Calu3 (cell line): ENCODE results near the gene STAB2. TPM values are rescaled to one million over a fixed set of nuclear protein-coding genes. Genes with fewer than 3 reads are reported as not detected.

Experiments
- BruUV-seq: library from RNA; stranded (reverse); fragments of 400-500 nt; replicated peaks from 2 replicates; lab custom pipeline; 2021; lab: Mats Ljungman, UMichigan
- CTCF ChIA-PET: fragments of 300-600 bp; sonication (Branson Sonifier 250); formaldehyde crosslinking; loops from one replicate; lab custom pipeline; 2022; ENCODE audit warnings: antibody characterized with exemption; lab: Charles Lee
- DNase-seq: peaks from one replicate; pipeline ENCODE4 v3.0.0; 2022
- H3K27ac Mint-ChIP-seq: one replicate; pipeline ENCODE4 v1.8.0; 2022; ENCODE audit warnings: mixed read lengths; ENCODE audit not compliant: unreplicated experiment
- H3K27me3 Mint-ChIP-seq: one replicate; pipeline ENCODE4 v1.8.0; 2022; ENCODE audit warnings: mixed read lengths; ENCODE audit not compliant: unreplicated experiment
- H3K36me3 Mint-ChIP-seq: one replicate; pipeline ENCODE4 v1.8.0; 2022; ENCODE audit warnings: mild to moderate bottlenecking, moderate library complexity, mixed read lengths; ENCODE audit not compliant: insufficient read depth, unreplicated experiment
- H3K4me1 Mint-ChIP-seq: one replicate; pipeline ENCODE4 v1.8.0; 2022; ENCODE audit warnings: mild to moderate bottlenecking, low read depth, mixed read lengths; ENCODE audit not compliant: unreplicated experiment
- H3K4me3 Mint-ChIP-seq: one replicate; pipeline ENCODE4 v1.8.0; 2022; ENCODE audit warnings: mild to moderate bottlenecking, low read depth, moderate library complexity, mixed read lengths; ENCODE audit not compliant: unreplicated experiment
- H3K9me3 Mint-ChIP-seq: one replicate; pipeline ENCODE4 v1.8.0; 2022; ENCODE audit warnings: low read depth, mixed read lengths; ENCODE audit not compliant: unreplicated experiment
- CTCF ChIP-seq: fragments of 200-600 bp; IDR thresholded peaks from one replicate; pipeline ENCODE4 v1.8.0; 2022; ENCODE audit warnings: antibody characterized with exemption; ENCODE audit not compliant: unreplicated experiment
- intact Hi-C: fragments of 100-400 bp; cut with micrococcal nuclease; formaldehyde crosslinking; loops from one replicate; pipeline ENCODE4 v1.10.0; 2022; ENCODE audit not compliant: unreplicated experiment
- total RNA-seq: library from RNA; stranded (reverse); gene quantifications from 2 replicates; pipeline ENCODE4 v1.2.3, GENCODE V29; 2022

STAB2 gene
- total RNA-seq, 1 experiment from 2014 or later: not detected

- no TSS peak for BruUV-seq
These were observed 99.0 kb downstream of the STAB2 start for GRCh38 chr12:103686026-103686425.

GRCh38 chr12:103687253-103687652 is 100.2 kb downstream of the STAB2 start:
- H3K36me3 Mint-ChIP-seq: no peaks in the 10 kb centered on the region
- H3K27ac Mint-ChIP-seq: no peak overlapping the region
- intact Hi-C loops: no loop called here
- no peak for DNase-seq
- CTCF ChIA-PET: interaction anchor here (0.6 kb wide), 1 partner anchor 453 kb away, joined by 8 read pairs; no protein-coding TSS in a partner anchor
- peaks cover 21% of the 10 kb centered on the region for H3K27me3 Mint-ChIP-seq
- H3K4me3 Mint-ChIP-seq: no peak overlapping the region
- no TSS peak for BruUV-seq
- no peaks in the 10 kb centered on the region for H3K4me1 Mint-ChIP-seq
- no peak for TF ChIP-seq CTCF
- no peaks in the 10 kb centered on the region for H3K9me3 Mint-ChIP-seq

More at GRCh38 chr12:103686026-103686425, 99.0 kb downstream of the STAB2 start:
- Mint-ChIP-seq H3K27me3 (peaks cover 12% of the 10 kb centered on the region), H3K36me3 (no peaks in the 10 kb centered on the region), H3K4me3 (no peak overlapping the region), H3K27ac (no peak overlapping the region), H3K9me3 (no peaks in the 10 kb centered on the region), H3K4me1 (no peaks in the 10 kb centered on the region)
- TF ChIP-seq CTCF: no peak
- CTCF ChIA-PET: no interaction called here
- intact Hi-C loops: no loop called here
- no peak for DNase-seq

- CTCF ChIA-PET: interaction anchor here (0.6 kb wide), 1 partner anchor 405 kb away, joined by 3 read pairs; no protein-coding TSS in a partner anchor
- no peaks in the 10 kb centered on the region for H3K36me3 Mint-ChIP-seq
- BruUV-seq: no TSS peak
- H3K27ac Mint-ChIP-seq: no peak overlapping the region
- intact Hi-C loops: no loop called here
- no peaks in the 10 kb centered on the region for H3K4me1 Mint-ChIP-seq
- H3K9me3 Mint-ChIP-seq: no peaks in the 10 kb centered on the region
- no peak overlapping the region for H3K4me3 Mint-ChIP-seq
- no peak for DNase-seq
- TF ChIP-seq CTCF: no peak
- peaks cover 20% of the 10 kb centered on the region for H3K27me3 Mint-ChIP-seq
These were observed 101.4 kb downstream of the STAB2 start for GRCh38 chr12:103688376-103689063.

- CTCF ChIA-PET: no interaction called here
- intact Hi-C loops: no loop called here
- no peak for TF ChIP-seq CTCF
These were observed 103.4 kb downstream of the STAB2 start for GRCh38 chr12:103690426-103690825.

More at GRCh38 chr12:103690426-103690825, 103.4 kb downstream of the STAB2 start:
- Mint-ChIP-seq H3K4me3 (no peak overlapping the region), H3K9me3 (no peaks in the 10 kb centered on the region), H3K4me1 (no peaks in the 10 kb centered on the region), H3K36me3 (no peaks in the 10 kb centered on the region), H3K27me3 (peaks cover 22% of the 10 kb centered on the region), H3K27ac (no peak overlapping the region)
- no peak for DNase-seq
- no TSS peak for BruUV-seq
